GM12891 (cell line): ENCODE data around the gene UGT1A7.
"Not testable (repeated sequence)": the region's sequence is repeated elsewhere in the genome, so short reads cannot be mapped to it uniquely, and the experiment has no call there.

Source experiments
- DNase-seq: peaks from one replicate; pipeline ENCODE4 v3.0.0; 2011; ENCODE audit warnings: low spot score; ENCODE audit not compliant: insufficient read length
- FAIRE-seq: peaks from 2 replicates; lab custom pipeline; 2011; peaks lifted over from hg19 to GRCh38; lab: Jason Lieb, UNC
- PAX5 ChIP-seq: IDR thresholded peaks from 2 replicates; pipeline ENCODE4 v1.6.1; 2011; ENCODE audit warnings: low read length, moderate library complexity, mild to moderate bottlenecking; ENCODE audit not compliant: insufficient read depth, severe bottlenecking
- POLR2A ChIP-seq: IDR thresholded peaks from 2 replicates; pipeline ENCODE4 v1.6.1; 2011; ENCODE audit warnings: low read depth, low read length, control low read depth
- POLR2AphosphoS5 ChIP-seq: IDR thresholded peaks from 2 replicates; pipeline ENCODE4 v1.6.1; 2011; ENCODE audit warnings: low read depth, low read length, control low read depth
- POU2F2 ChIP-seq: IDR thresholded peaks from 2 replicates; pipeline ENCODE4 v1.6.1; 2011; ENCODE audit warnings: low read depth, mild to moderate bottlenecking, control low read depth, low read length, moderate library complexity
- SPI1 ChIP-seq: IDR thresholded peaks from 2 replicates; pipeline ENCODE4 v1.6.1; 2011; ENCODE audit warnings: low read depth, low read length, control low read depth
- TAF1 ChIP-seq: IDR thresholded peaks from 2 replicates; pipeline ENCODE4 v1.6.1; 2011; ENCODE audit warnings: low read depth, low read length, control low read depth

The UGT1A7 gene

GRCh38 chr2:233708942-233709341, 27.2 kb downstream of the UGT1A7 start:
- FAIRE-seq (no peak), DNase-seq (no peak)
- no peak for TF ChIP-seq POLR2AphosphoS5

GRCh38 chr2:233711312-233712008, 29.8 kb downstream of the UGT1A7 start:
- FAIRE-seq (peak; percentile 77), DNase-seq (peak; percentile 33)
- TF ChIP-seq SPI1 (no peak), POLR2A (no peak), POLR2AphosphoS5 (no peak), PAX5 (no peak), POU2F2 (no peak)

- no peak for TF ChIP-seq TAF1
- TF ChIP-seq POLR2A, result no peak
- no peak for TF ChIP-seq PAX5
- TF ChIP-seq SPI1, result no peak
- TF ChIP-seq POLR2AphosphoS5, result no peak
- TF ChIP-seq POU2F2, result no peak
- DNase-seq (no peak), FAIRE-seq (no peak)
Measured at GRCh38 chr2:233712611-233713261, 31.0 kb downstream of the UGT1A7 start, which contains the start of gene UGT1A5. Gene UGT1A5, plus strand, starts transcription at chr2:233712907. Its CDS starts 85 bp downstream, at chr2:233712992.

- TF ChIP-seq POLR2A (no peak), TAF1 (no peak), SPI1 (no peak), POLR2AphosphoS5 (no peak), POU2F2 (no peak), PAX5 (no peak)
- DNase-seq, result no peak
- FAIRE-seq, result no peak
Measured at GRCh38 chr2:233713262-233713615, 31.5 kb downstream of the UGT1A7 start.

- no peak for DNase-seq
- TF ChIP-seq TAF1, result no peak
- TF ChIP-seq SPI1, result no peak
- no peak for TF ChIP-seq POLR2AphosphoS5
- TF ChIP-seq POLR2A, result no peak
- TF ChIP-seq PAX5, result no peak
- no peak for TF ChIP-seq POU2F2
- FAIRE-seq, result no peak
Measured at GRCh38 chr2:233714121-233714520, 32.4 kb downstream of the UGT1A7 start.

- TF ChIP-seq TAF1, result no peak
- TF ChIP-seq POU2F2, result no peak
- TF ChIP-seq PAX5, result no peak
- TF ChIP-seq SPI1, result no peak
- TF ChIP-seq POLR2A, result no peak
- TF ChIP-seq POLR2AphosphoS5, result no peak
- FAIRE-seq (no peak), DNase-seq (no peak)
Measured at GRCh38 chr2:233718552-233718951, 36.9 kb downstream of the UGT1A7 start, which contains the start of gene UGT1A4. Gene UGT1A4, plus strand, starts transcription at chr2:233718736. Its CDS starts 85 bp downstream, at chr2:233718821.

GRCh38 chr2:233728723-233729301, 47.1 kb downstream of the UGT1A7 start, which contains the start of gene UGT1A3:
Gene UGT1A3, plus strand, starts transcription at chr2:233729042. Its CDS starts 85 bp downstream, at chr2:233729127.
- FAIRE-seq (no peak), DNase-seq (no peak)
- TF ChIP-seq SPI1, result no peak
- no peak for TF ChIP-seq TAF1
- no peak for TF ChIP-seq POLR2A
- TF ChIP-seq POU2F2, result no peak
- no peak for TF ChIP-seq PAX5
- TF ChIP-seq POLR2AphosphoS5, result no peak

- not testable (repeated sequence) for FAIRE-seq
Measured at GRCh38 chr2:233736868-233737653, 55.4 kb downstream of the UGT1A7 start.

GRCh38 chr2:233740870-233741269, 59.2 kb downstream of the UGT1A7 start:
- TF ChIP-seq TAF1 (no peak), POLR2A (no peak), POLR2AphosphoS5 (no peak), POU2F2 (no peak), PAX5 (no peak), SPI1 (no peak)
- FAIRE-seq (no peak), DNase-seq (no peak)

More at GRCh38 chr2:233736868-233737653, 55.4 kb downstream of the UGT1A7 start:
- not testable (repeated sequence) for DNase-seq
